ENCODE data around the gene MYPOP. TPM values are rescaled to one million over a fixed set of nuclear protein-coding genes. Genes with fewer than 3 reads are reported as not detected.

Gene MYPOP
- total RNA-seq, 1 experiment from 2014 or later: 11.1 TPM

- Histone ChIP-seq H3K9me3 (ENCODE audit: control insufficient read depth, insufficient read depth, low read depth, low read length) (no peaks in the 10 kb centered on the region), H3K27ac (ENCODE audit: low read length) (no peak overlapping the region), H3K4me3 (ENCODE audit: low read depth in 2 of 2, low read length in 2 of 2) (no peak overlapping the region), H3K27me3 (ENCODE audit: control insufficient read depth, insufficient read depth, low read length) (no peaks in the 10 kb centered on the region), H3K36me3 (ENCODE audit: control insufficient read depth, insufficient read depth, low read length) (no peaks in the 10 kb centered on the region), H3K4me1 (ENCODE audit: control insufficient read depth, insufficient read depth, low read length) (0 out of 2 replicates have a peak, but pooled peaks cover 3% of the 10 kb centered on the region)
- no peak for TF ChIP-seq POLR2AphosphoS5 (IDR thresholded peaks at IDR 0.05; ENCODE audit: low read depth, low read length)
- no peak for TF ChIP-seq TCF7L2 (IDR thresholded peaks at IDR 0.05; ENCODE audit: low read depth, low read length)
- TF ChIP-seq SIN3A (IDR thresholded peaks at IDR 0.05; ENCODE audit: borderline replicate concordance, insufficient read depth, low read depth, low read length): no peak
- TF ChIP-seq, protein P1, sequence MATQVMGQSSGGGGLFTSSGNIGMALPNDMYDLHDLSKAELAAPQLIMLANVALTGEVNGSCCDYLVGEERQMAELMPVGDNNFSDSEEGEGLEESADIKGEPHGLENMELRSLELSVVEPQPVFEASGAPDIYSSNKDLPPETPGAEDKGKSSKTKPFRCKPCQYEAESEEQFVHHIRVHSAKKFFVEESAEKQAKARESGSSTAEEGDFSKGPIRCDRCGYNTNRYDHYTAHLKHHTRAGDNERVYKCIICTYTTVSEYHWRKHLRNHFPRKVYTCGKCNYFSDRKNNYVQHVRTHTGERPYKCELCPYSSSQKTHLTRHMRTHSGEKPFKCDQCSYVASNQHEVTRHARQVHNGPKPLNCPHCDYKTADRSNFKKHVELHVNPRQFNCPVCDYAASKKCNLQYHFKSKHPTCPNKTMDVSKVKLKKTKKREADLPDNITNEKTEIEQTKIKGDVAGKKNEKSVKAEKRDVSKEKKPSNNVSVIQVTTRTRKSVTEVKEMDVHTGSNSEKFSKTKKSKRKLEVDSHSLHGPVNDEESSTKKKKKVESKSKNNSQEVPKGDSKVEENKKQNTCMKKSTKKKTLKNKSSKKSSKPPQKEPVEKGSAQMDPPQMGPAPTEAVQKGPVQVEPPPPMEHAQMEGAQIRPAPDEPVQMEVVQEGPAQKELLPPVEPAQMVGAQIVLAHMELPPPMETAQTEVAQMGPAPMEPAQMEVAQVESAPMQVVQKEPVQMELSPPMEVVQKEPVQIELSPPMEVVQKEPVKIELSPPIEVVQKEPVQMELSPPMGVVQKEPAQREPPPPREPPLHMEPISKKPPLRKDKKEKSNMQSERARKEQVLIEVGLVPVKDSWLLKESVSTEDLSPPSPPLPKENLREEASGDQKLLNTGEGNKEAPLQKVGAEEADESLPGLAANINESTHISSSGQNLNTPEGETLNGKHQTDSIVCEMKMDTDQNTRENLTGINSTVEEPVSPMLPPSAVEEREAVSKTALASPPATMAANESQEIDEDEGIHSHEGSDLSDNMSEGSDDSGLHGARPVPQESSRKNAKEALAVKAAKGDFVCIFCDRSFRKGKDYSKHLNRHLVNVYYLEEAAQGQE (IDR thresholded peaks at IDR 0.05; ENCODE audit: insufficient read depth in 1 of 2, low read depth in 2 of 2, low read length in 1 of 2): no peak
- TF ChIP-seq, protein P2, sequence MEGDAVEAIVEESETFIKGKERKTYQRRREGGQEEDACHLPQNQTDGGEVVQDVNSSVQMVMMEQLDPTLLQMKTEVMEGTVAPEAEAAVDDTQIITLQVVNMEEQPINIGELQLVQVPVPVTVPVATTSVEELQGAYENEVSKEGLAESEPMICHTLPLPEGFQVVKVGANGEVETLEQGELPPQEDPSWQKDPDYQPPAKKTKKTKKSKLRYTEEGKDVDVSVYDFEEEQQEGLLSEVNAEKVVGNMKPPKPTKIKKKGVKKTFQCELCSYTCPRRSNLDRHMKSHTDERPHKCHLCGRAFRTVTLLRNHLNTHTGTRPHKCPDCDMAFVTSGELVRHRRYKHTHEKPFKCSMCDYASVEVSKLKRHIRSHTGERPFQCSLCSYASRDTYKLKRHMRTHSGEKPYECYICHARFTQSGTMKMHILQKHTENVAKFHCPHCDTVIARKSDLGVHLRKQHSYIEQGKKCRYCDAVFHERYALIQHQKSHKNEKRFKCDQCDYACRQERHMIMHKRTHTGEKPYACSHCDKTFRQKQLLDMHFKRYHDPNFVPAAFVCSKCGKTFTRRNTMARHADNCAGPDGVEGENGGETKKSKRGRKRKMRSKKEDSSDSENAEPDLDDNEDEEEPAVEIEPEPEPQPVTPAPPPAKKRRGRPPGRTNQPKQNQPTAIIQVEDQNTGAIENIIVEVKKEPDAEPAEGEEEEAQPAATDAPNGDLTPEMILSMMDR (IDR thresholded peaks at IDR 0.05): no peak
- no peak for DNase-seq (ENCODE audit: low read depth, low spot score)
- no peak for ATAC-seq
- no TSS peak for BruUV-seq (replicated peaks)
- in situ Hi-C loops (cut with HindIII; ENCODE audit: low pct_unique_long_range_greater_than_20kb, low sequenced_read_pairs) (no loop called here), intact Hi-C loops (cut with micrococcal nuclease; ENCODE audit: unreplicated experiment) (no loop called here)
- ChIA-PET CTCF (interaction anchor here (0.7 kb wide), 1 partner anchor 76 kb away, joined by 10 read pairs; no protein-coding TSS in a partner anchor), POLR2A (interaction anchor here (0.5 kb wide), 1 partner anchor 9 kb away, joined by 3 read pairs; no protein-coding TSS in a partner anchor)
Measured at GRCh38 chr19:45924891-45925447, 22.6 kb upstream of the MYPOP start.

- H3K4me1 ChIP-seq (ENCODE audit: control insufficient read depth, insufficient read depth, low read length): no peaks in the 10 kb centered on the region
- no peaks in the 10 kb centered on the region for H3K36me3 ChIP-seq (ENCODE audit: control insufficient read depth, insufficient read depth, low read length)
- ChIA-PET CTCF (no interaction called here), POLR2A (no interaction called here)
- H3K4me3 ChIP-seq (ENCODE audit: low read depth in 2 of 2, low read length in 2 of 2): no peak overlapping the region
- no peaks in the 10 kb centered on the region for H3K27me3 ChIP-seq (ENCODE audit: control insufficient read depth, insufficient read depth, low read length)
- TF ChIP-seq SIN3A (IDR thresholded peaks at IDR 0.05; ENCODE audit: borderline replicate concordance, insufficient read depth, low read depth, low read length): no peak
- TF ChIP-seq, protein P2 (IDR thresholded peaks at IDR 0.05): no peak; the same call in 1 of the 2 replicates
- TF ChIP-seq, protein P1 (IDR thresholded peaks at IDR 0.05; ENCODE audit: insufficient read depth in 1 of 2, low read depth in 2 of 2, low read length in 1 of 2): no peak
- no peak for TF ChIP-seq TCF7L2 (IDR thresholded peaks at IDR 0.05; ENCODE audit: low read depth, low read length)
- no peak for TF ChIP-seq POLR2AphosphoS5 (IDR thresholded peaks at IDR 0.05; ENCODE audit: low read depth, low read length)
- no peaks in the 10 kb centered on the region for H3K9me3 ChIP-seq (ENCODE audit: control insufficient read depth, insufficient read depth, low read depth, low read length)
- no peak for DNase-seq (ENCODE audit: low read depth, low spot score)
- BruUV-seq (replicated peaks): no TSS peak
- no peak overlapping the region for H3K27ac ChIP-seq (ENCODE audit: low read length)
- in situ Hi-C loops (cut with HindIII; ENCODE audit: low pct_unique_long_range_greater_than_20kb, low sequenced_read_pairs): no loop called here
- intact Hi-C loops (cut with micrococcal nuclease; ENCODE audit: unreplicated experiment): no loop called here
- ATAC-seq: peak; percentile 75
Measured at GRCh38 chr19:45922281-45922680, 19.9 kb upstream of the MYPOP start.

Data from Panc1 (cell line).